ENCODE measurements around the gene BCL2L13.

- no peak for TF ChIP-seq POLR2A (IDR thresholded peaks at IDR 0.05)
- no peak for TF ChIP-seq CTCF (IDR thresholded peaks at IDR 0.05)
Measured at GRCh38 chr22:17699696-17700340, 61.3 kb downstream of the BCL2L13 start.
